Gastroesophageal sphincter (tissue), 4 donors: ENCODE results near the gene GPR18. TPM values are rescaled to one million over a fixed set of nuclear protein-coding genes. Genes with fewer than 3 reads are reported as not detected.

ENCODE experiments used
- ATAC-seq: fragments of 150-250 bp; one replicate; pipeline ENCODE4 v1.9.1; 2016; ENCODE audit warnings: mild to moderate bottlenecking, moderate library complexity
- H3K27ac ChIP-seq, 4 donors: fragments of 200-600 bp; sonication (generic) in 3 of 4; 1 replicate in 3 of 4; 2 replicates in 1 of 4; pipeline ENCODE4 v1.5.1; 2016 to 2019
- H3K27me3 ChIP-seq: fragments of 200-600 bp; sonication (generic); one replicate; pipeline ENCODE4 v1.5.1; 2019
- H3K36me3 ChIP-seq, 2 donors: fragments of 200-600 bp; sonication (generic); one replicate each; pipeline ENCODE4 v1.5.1; 2019; ENCODE audit warnings: control low read depth in 1 of 2
- H3K4me1 ChIP-seq, 3 donors: fragments of 200-600 bp; sonication (generic); 1 replicate in 2 of 3; 2 replicates in 1 of 3; pipeline ENCODE4 v1.5.1; 2016 to 2019; ENCODE audit warnings: control low read depth in 2 of 3
- H3K4me3 ChIP-seq, 2 donors: fragments of 200-600 bp; sonication (generic); one replicate each; pipeline ENCODE4 v1.5.1; 2019; ENCODE audit warnings: mild to moderate bottlenecking in 1 of 2, moderate library complexity in 1 of 2
- H3K9me3 ChIP-seq, 3 donors: fragments of 200-600 bp; sonication (generic); one replicate each; pipeline ENCODE4 v1.5.1; 2017 to 2019; ENCODE audit warnings: control low read depth in 2 of 3
- EP300 ChIP-seq: sonication (generic); formaldehyde crosslinking; IDR thresholded peaks from one replicate; pipeline ENCODE4 v1.6.1; 2017; ENCODE audit warnings: antibody characterized with exemption, mild to moderate bottlenecking
- POLR2A ChIP-seq, 2 donors: fragments of 450-650 bp; IDR thresholded peaks; one replicate each; pipeline ENCODE4 v1.6.1; 2017; ENCODE audit warnings: antibody characterized with exemption in 2 of 2, mild to moderate bottlenecking in 2 of 2, moderate library complexity in 1 of 2
- POLR2AphosphoS5 ChIP-seq: sonication (generic); formaldehyde crosslinking; IDR thresholded peaks from one replicate; pipeline ENCODE4 v1.6.1; 2017; ENCODE audit warnings: antibody characterized with exemption
- WGBS, 2 donors: methylation state at CpG; one replicate each; pipeline ENCODE4 v1.1.5; 2018; ENCODE audit warnings: low coverage in 1 of 2; 5-methylcytosine and 5-hydroxymethylcytosine counted together
- total RNA-seq, 4 donors: library from RNA; depleted of rRNA; stranded (reverse); fragments of >200 nt; gene quantifications; one replicate each; pipeline ENCODE4 v1.1.0, GENCODE V29; 2016
- TF ChIP-seq, protein P1 (sequence below), 4 experiments: fragments of 200-600 bp in 2 of 4; fragments of 450-650 bp in 2 of 4; sonication (generic) in 1 of 4; IDR thresholded peaks; one replicate each; pipeline ENCODE4 v1.5.1; 2017 to 2019; ENCODE audit warnings: antibody characterized with exemption in 4 of 4, mild to moderate bottlenecking in 2 of 4, moderate library complexity in 2 of 4

Gene GPR18, protein sequence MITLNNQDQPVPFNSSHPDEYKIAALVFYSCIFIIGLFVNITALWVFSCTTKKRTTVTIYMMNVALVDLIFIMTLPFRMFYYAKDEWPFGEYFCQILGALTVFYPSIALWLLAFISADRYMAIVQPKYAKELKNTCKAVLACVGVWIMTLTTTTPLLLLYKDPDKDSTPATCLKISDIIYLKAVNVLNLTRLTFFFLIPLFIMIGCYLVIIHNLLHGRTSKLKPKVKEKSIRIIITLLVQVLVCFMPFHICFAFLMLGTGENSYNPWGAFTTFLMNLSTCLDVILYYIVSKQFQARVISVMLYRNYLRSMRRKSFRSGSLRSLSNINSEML
- total RNA-seq, result not detected

DNA sequence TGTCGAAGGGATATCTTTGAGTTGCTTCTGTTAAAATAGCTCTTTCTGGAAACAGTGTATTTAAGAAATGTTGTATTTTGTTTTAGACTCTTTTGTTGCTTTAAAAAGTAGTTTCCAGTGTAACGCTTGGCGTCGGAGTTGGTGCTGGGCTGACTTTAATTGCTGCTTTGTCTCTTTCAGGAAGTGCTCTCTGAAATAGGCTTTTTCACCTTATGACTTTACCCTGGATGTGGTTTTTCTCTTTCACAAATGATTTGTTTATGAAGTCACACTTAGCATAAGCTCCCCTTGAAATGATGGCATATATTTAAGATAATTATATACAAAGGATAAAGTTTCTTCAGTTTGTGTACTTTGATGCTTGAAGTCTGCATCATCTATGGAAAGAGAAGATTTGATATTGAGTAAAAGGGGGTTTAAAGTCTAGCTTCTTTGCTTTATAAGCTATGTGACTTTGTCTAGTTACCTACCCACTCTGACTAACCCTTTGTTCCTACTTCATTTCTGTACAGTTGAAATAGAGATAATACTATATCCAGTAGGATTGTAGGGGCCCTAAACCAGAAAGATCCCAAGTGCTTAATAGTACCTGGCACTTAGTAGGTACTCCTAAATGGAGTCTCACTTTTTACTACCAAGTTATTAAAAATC, at the start of gene GPR18:
TSS of gene GPR18 (minus strand) at position 170 of the 651 bp plus-strand sequence. CDS start 2,507 bp downstream, outside the sequence.
- Histone ChIP-seq H3K4me1 (no peaks in the 10 kb centered on the region), H3K36me3 (peaks cover 0 to 13% of the 10 kb centered on the region in 2 donors), H3K27me3 (no peaks in the 10 kb centered on the region), H3K9me3 (no peaks in the 10 kb centered on the region), H3K4me3 (no peak within 1 kb of the TSS), H3K27ac (peak within 1 kb of the TSS in 1 of 4 donors; percentile 6)
- TF ChIP-seq POLR2AphosphoS5 (no peak), POLR2A (IDR thresholded peaks at IDR 0.05) (no peak)
- no peak for ATAC-seq
- 77 to 79% methylated on average over 4 of the region's 4 CpGs for WGBS, 2 donors

DNA sequence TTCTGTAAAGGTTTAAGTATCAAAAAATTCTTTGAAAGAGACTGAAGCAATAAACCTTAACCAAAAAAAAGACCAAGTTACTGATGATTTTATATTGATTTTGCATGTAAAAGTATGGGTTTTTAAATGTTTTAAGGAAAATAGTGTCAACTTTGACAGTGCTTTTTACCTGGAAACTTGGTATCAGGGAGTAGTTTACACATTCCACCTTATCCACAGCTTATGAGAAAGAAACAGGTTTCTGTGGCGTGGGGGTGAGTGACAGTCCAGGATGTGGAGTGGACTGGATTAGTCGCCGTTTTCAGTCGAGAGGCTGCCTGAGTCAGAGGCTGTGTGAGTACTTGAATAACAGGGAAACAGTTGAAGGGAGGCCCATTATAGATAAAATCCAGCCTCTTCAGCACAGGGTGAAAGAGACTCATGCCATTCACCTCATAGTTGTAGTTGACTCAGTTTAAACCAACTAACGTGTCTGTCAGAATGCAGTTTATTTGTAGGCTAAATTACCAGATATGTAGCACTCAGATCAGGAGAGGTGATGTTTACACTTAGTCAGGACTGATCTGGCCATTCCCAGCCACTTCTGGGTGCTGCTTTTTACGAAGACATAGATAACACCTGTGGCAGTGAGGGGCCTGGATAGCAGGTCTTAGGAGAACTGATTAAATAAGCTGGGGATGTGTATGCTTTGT, 49.6 kb upstream of the GPR18 start:
- no peaks in the 10 kb centered on the region for H3K27me3 ChIP-seq
- no peaks in the 10 kb centered on the region for H3K36me3 ChIP-seq
- no peaks in the 10 kb centered on the region for H3K9me3 ChIP-seq
- WGBS, 2 donors, result 18 to 26% methylated on average over 3 to 6 of the region's 6 CpGs
- peaks cover 10 to 84% (median 16%) of the 10 kb centered on the region in 3 donors for H3K4me1 ChIP-seq
- peak overlapping the region; percentile 24 to 75 (median 64) for H3K27ac ChIP-seq
- no peak for ATAC-seq
- no peak for TF ChIP-seq POLR2A (IDR thresholded peaks at IDR 0.05)
- no peak for TF ChIP-seq EP300
- no peak for TF ChIP-seq POLR2AphosphoS5
- TF ChIP-seq, protein P1, sequence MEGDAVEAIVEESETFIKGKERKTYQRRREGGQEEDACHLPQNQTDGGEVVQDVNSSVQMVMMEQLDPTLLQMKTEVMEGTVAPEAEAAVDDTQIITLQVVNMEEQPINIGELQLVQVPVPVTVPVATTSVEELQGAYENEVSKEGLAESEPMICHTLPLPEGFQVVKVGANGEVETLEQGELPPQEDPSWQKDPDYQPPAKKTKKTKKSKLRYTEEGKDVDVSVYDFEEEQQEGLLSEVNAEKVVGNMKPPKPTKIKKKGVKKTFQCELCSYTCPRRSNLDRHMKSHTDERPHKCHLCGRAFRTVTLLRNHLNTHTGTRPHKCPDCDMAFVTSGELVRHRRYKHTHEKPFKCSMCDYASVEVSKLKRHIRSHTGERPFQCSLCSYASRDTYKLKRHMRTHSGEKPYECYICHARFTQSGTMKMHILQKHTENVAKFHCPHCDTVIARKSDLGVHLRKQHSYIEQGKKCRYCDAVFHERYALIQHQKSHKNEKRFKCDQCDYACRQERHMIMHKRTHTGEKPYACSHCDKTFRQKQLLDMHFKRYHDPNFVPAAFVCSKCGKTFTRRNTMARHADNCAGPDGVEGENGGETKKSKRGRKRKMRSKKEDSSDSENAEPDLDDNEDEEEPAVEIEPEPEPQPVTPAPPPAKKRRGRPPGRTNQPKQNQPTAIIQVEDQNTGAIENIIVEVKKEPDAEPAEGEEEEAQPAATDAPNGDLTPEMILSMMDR (IDR thresholded peaks at IDR 0.05), result no peak
- H3K4me3 ChIP-seq, result peak overlapping the region in 1 of 2 donors; percentile 36

DNA sequence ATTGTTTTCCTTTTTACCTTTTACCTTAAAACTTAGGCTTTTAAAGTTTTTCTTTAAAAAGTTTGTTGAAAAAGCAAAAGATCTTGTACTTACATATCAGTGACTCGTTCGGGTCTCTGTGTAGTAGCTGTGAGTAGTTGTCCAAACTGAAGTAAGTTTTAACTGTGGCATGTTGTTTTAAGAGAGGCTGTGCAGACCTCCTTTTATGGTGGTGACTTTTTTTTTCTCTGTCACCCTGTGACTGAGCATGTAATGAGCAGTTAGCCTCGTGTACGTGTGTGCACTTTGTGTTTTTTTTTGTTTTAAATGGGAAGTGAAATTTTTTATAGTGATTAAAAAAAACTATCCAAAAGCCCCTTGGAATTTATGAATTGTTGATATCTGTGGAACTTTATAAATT, 49.1 kb upstream of the GPR18 start, which contains the start of gene GPR183:
TSS of gene GPR183 (minus strand) at position 153 of the 400 bp plus-strand sequence. CDS start 11,254 bp downstream, outside the sequence.
- Histone ChIP-seq H3K4me3 (peak within 1 kb of the TSS; percentile 36 to 53), H3K4me1 (peaks cover 10 to 88% (median 19%) of the 10 kb centered on the region in 3 donors)
- 8 to 19% methylated on average over 4 of the region's 4 CpGs for WGBS, 2 donors

DNA sequence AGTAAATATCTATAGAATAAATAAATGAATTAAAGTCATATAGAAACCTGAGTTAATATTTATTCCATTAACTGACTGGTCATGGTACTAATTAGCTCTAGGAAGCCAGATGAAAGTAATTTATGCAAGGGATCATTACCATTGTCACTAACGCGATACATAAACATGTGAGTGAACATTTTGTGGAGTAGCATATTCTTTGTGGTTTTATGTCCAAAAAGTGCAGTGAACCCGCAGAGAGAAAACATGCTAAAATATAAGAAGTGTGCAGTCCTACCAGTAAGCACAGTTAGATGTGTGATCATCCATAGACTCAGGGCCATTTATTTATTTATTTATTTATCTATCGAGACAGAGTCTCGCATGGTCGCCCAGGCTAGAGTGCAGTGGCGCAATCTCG, 47.4 kb upstream of the GPR18 start:
- H3K9me3 ChIP-seq, result no peaks in the 10 kb centered on the region

More for the DNA sequence above, 49.1 kb upstream of the GPR18 start, which contains the start of gene GPR183:
- H3K36me3 ChIP-seq, result no peaks in the 10 kb centered on the region
- H3K9me3 ChIP-seq, result no peaks in the 10 kb centered on the region
- H3K27me3 ChIP-seq, result no peaks in the 10 kb centered on the region
- TF ChIP-seq POLR2AphosphoS5 (peak; percentile 75), POLR2A (IDR thresholded peaks at IDR 0.05) (peak; percentile 26 to 36), EP300 (no peak)
- TF ChIP-seq, protein P1 (IDR thresholded peaks at IDR 0.05), result no peak
- peak within 1 kb of the TSS; percentile 57 to 88 (median 75) for H3K27ac ChIP-seq
- peak; percentile 73 for ATAC-seq

More for the DNA sequence above, 47.4 kb upstream of the GPR18 start:
- no peak for ATAC-seq
- Histone ChIP-seq H3K4me1 (peaks cover 10 to 80% (median 15%) of the 10 kb centered on the region in 3 donors), H3K27ac (peak overlapping the region; percentile 27 to 75 (median 66)), H3K27me3 (no peaks in the 10 kb centered on the region), H3K4me3 (peak overlapping the region; percentile 36 to 53), H3K36me3 (no peaks in the 10 kb centered on the region)
- TF ChIP-seq, protein P1 (IDR thresholded peaks at IDR 0.05), result no peak
- TF ChIP-seq POLR2AphosphoS5 (no peak), POLR2A (IDR thresholded peaks at IDR 0.05) (no peak), EP300 (no peak)
- WGBS, 2 donors, result 86 to 92% methylated on average over 4 to 8 of the region's 8 CpGs
